ENCODE measurements around the gene FKBP15.
"Not testable (repeated sequence)": the region's sequence is repeated elsewhere in the genome, so short reads cannot be mapped to it uniquely, and the experiment has no call there.

Gene FKBP15

GRCh38 chr9:113125386-113126035, 95.6 kb downstream of the FKBP15 start:
- no peak for FAIRE-seq
- no peak for DNase-seq (ENCODE audit: insufficient read length, low spot score)
- TF ChIP-seq CTCF (IDR thresholded peaks at IDR 0.05; ENCODE audit: insufficient read depth, missing control alignments): no peak

- not testable (repeated sequence) for FAIRE-seq; DNase-seq (ENCODE audit: insufficient read length, low spot score)
Measured at GRCh38 chr9:113118829-113119228, 102.2 kb downstream of the FKBP15 start.

All from D721Med (cell line).